ENCODE results near the gene TENM3.

The TENM3 gene

DNA sequence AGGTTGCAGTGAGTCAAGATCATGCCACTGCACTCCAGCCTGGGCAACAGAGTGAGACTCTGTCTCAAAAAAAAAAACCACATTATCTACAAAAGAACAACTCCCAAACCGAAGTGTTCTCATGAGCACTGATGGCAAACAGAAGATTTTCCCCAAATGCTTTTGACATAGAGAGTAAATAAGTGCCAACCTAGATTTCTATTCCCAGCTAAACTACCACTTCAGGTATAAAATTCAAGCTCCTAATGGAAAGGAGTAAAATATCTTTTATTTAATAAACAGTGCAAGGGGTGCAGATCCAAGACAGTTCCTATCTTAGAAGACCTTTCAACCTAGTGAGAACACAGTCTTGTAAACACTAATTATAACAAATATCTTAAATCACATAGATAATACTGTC is 170.3 kb downstream of the TENM3 start:
- TF ChIP-seq ZFX (IDR thresholded peaks at IDR 0.05), result no peak
- TF ChIP-seq, protein P1, sequence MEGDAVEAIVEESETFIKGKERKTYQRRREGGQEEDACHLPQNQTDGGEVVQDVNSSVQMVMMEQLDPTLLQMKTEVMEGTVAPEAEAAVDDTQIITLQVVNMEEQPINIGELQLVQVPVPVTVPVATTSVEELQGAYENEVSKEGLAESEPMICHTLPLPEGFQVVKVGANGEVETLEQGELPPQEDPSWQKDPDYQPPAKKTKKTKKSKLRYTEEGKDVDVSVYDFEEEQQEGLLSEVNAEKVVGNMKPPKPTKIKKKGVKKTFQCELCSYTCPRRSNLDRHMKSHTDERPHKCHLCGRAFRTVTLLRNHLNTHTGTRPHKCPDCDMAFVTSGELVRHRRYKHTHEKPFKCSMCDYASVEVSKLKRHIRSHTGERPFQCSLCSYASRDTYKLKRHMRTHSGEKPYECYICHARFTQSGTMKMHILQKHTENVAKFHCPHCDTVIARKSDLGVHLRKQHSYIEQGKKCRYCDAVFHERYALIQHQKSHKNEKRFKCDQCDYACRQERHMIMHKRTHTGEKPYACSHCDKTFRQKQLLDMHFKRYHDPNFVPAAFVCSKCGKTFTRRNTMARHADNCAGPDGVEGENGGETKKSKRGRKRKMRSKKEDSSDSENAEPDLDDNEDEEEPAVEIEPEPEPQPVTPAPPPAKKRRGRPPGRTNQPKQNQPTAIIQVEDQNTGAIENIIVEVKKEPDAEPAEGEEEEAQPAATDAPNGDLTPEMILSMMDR (conservative IDR thresholded peaks at IDR 0.05), result no peak
- no peak overlapping the region for H3K27ac ChIP-seq

DNA sequence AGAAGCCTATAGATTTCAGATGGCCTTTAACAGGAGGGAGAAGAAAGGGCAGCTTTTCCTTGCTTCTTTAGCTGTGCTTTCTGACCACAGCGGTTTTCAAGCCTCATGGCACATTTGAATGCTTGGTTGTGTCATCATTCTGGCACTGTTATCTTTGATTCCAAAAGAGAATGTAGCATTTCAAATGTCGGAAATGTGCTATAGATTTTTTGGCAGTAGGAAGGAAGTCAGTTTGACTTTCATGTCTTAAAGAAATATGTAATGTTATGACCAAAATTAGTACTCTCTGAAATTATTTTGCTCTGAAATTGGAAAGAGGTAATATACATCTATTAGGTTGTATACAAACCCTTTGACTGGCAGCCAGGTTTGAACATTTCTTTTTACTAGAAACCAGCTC is 171.9 kb downstream of the TENM3 start:
- no peak for TF ChIP-seq ZFX (IDR thresholded peaks at IDR 0.05)
- TF ChIP-seq, protein P1 (conservative IDR thresholded peaks at IDR 0.05), result no peak
- H3K27ac ChIP-seq, result no peak overlapping the region

DNA sequence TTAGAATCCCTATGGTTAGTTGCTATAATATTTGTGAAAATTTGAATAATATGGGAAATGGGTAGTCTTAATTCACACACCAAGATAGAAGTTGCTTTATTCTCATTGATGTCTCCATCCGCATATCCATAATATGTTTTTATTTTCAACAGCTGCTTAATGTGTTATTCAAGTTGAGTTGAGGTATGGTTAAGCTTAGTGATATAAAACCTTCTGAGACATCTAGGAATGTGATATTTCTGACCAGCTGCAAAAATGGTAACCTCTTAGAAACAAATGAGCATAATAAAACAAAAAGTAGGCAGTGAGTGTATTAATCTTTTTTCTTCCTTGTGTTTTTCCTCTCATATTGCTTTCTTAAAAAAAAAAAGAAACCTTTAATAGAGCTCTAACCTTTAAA is 172.9 kb downstream of the TENM3 start:
- no peak for TF ChIP-seq ZFX (IDR thresholded peaks at IDR 0.05)
- TF ChIP-seq, protein P1 (conservative IDR thresholded peaks at IDR 0.05), result no peak

DNA sequence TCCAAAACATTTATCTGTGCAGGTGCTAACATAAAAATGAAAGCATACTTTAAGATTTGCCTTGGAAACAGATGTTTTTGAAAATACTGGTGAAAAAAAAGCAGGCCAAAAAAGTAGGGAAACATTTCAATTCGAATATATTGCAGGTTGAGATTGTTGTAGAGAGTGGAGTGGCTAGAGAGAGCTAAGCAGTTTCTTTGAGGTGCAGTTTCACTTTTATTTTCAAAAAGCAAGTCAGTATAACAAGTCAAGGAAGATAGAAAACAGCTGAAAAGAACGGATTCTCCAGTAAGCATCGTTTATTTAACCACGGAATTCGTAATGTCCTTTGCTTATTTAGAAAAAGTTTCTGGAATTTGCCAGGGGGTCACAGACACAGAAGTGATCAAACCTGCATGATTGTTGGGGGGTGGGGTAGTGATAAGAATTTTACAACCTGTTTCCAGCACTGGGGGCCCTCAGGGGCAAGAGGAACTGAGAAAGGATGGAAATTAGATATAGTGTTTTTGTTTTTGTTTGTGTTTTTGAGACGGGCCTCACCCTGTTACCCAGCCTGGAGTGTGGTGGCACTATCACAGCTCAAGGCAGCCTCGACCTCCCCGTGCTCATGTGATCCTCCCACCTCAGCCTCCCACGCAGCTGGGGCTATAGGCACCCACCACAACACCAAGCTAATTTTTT is 175.0 kb downstream of the TENM3 start:
- TF ChIP-seq, protein P1 (conservative IDR thresholded peaks at IDR 0.05), result no peak
- no peak for TF ChIP-seq ZFX (IDR thresholded peaks at IDR 0.05)

More for the DNA sequence above, 172.9 kb downstream of the TENM3 start:
- H3K27ac ChIP-seq, result no peak overlapping the region

DNA sequence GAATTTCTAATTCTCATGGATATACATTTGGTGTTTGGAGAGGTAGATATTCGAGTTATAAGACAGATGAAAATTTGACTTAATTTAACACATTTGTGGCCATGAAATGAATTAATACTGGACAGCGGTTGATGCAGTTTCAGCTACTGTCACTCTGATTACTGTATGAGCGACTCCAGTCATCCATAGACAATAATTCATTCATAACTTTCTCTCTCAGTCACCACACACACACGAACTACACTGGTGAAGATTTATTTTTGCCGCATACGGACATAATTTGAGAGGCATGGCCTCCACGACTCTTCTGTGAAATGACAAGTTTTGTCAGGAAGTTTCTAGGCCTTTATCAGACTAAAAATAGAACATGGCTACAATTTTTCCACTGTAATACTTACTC is 177.0 kb downstream of the TENM3 start:
- TF ChIP-seq, protein P1 (conservative IDR thresholded peaks at IDR 0.05), result no peak
- TF ChIP-seq ZFX (IDR thresholded peaks at IDR 0.05), result no peak
- H3K27ac ChIP-seq, result no peak overlapping the region

More for the DNA sequence above, 175.0 kb downstream of the TENM3 start:
- H3K27ac ChIP-seq, result no peak overlapping the region

DNA sequence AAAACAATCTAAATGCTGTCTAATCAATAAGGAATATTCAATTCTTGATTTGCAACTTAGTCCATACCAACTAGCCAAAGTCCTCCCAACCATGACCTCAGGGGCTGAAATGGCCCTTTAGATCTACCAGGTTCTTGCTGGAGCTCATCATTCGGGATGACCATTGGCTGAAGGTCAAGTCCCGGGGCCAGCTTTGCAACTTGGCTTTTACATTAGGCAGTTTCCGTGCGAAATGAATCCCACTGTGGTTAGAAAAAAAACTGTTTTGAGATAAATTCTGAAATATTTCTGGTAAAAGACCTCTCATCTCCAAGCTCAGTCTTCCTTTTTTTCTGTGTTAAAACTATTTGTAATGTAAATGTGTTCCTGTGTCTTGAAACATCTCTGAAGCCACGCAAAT is 178.6 kb downstream of the TENM3 start:
- no peak overlapping the region for H3K27ac ChIP-seq

DNA sequence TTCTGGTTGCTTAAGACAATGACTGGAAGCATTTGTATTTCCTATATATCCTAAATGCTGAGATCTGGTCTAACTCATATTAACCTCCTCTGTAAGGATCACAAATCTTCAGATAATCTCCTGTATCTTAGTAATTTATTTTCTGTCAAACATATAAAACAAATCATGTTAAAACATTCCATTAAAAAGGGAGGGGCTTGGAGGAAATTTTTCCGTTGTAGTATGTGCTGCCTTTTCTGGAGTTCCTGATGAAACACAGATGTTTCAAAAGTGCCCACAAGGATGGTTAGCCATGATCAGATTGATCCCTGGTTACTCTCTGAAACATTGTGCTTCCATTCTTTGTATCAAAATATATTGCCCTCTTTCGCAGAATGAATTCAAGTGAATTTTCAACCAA is 182.1 kb downstream of the TENM3 start:
- no peak for TF ChIP-seq ZFX (IDR thresholded peaks at IDR 0.05)
- TF ChIP-seq, protein P1 (conservative IDR thresholded peaks at IDR 0.05), result no peak
- no peak overlapping the region for H3K27ac ChIP-seq

More for the DNA sequence above, 178.6 kb downstream of the TENM3 start:
- TF ChIP-seq, protein P1 (conservative IDR thresholded peaks at IDR 0.05), result no peak
- no peak for TF ChIP-seq ZFX (IDR thresholded peaks at IDR 0.05)

Measured in C4-2B (cell line).